Natural killer cell (primary cell): Measurements from ENCODE around the gene ZYG11B. TPM values are rescaled to one million over a fixed set of nuclear protein-coding genes. Genes with fewer than 3 reads are reported as not detected.

Experiments
- ATAC-seq, 3 donors: fragments of 150-1000 bp in 2 of 3; fragments of 200-7000 bp in 1 of 3; cut with Tn5 transposase; 1 replicate in 1 of 3; 2 replicates in 2 of 3; pipeline ENCODE4 v1.10.0; 2021; ENCODE audit warnings: mild to moderate bottlenecking in 2 of 3, moderate library complexity in 2 of 3
- DNase-seq, 2 donors: peaks; one replicate each; pipeline versions ENCODE4 v3.0.0 to v3.0.0-alpha.2; 2013 to 2021; ENCODE audit warnings: mixed read lengths in 1 of 2
- H3K27ac ChIP-seq: one replicate; pipeline ENCODE4 v1.5.1; 2013; ENCODE audit warnings: mild to moderate bottlenecking, low read length
- H3K27me3 ChIP-seq: one replicate; pipeline ENCODE4 v1.6.1; 2013; ENCODE audit warnings: low read length; ENCODE audit not compliant: control insufficient read depth, insufficient read depth
- H3K36me3 ChIP-seq: one replicate; pipeline ENCODE4 v1.6.1; 2013; ENCODE audit warnings: low read length; ENCODE audit not compliant: control insufficient read depth, insufficient read depth
- H3K4me1 ChIP-seq: one replicate; pipeline ENCODE4 v1.6.1; 2013; ENCODE audit warnings: low read length; ENCODE audit not compliant: control insufficient read depth, insufficient read depth
- H3K4me3 ChIP-seq: one replicate; pipeline ENCODE4 v1.5.1; 2013; ENCODE audit warnings: low read length
- H3K9me3 ChIP-seq: one replicate; pipeline ENCODE4 v1.6.1; 2013; ENCODE audit warnings: low read length; ENCODE audit not compliant: control insufficient read depth, insufficient read depth
- H3K27ac Mint-ChIP-seq, 2 donors: one replicate each; pipeline ENCODE4 v1.8.0; 2022; ENCODE audit warnings: mild to moderate bottlenecking in 2 of 2, mixed read lengths in 2 of 2, moderate library complexity in 1 of 2
- H3K27me3 Mint-ChIP-seq, 2 donors: one replicate each; pipeline ENCODE4 v1.8.0; 2022; ENCODE audit warnings: low read depth in 2 of 2, mixed read lengths in 2 of 2
- H3K36me3 Mint-ChIP-seq: one replicate; pipeline ENCODE4 v1.8.0; 2022; ENCODE audit warnings: mixed read lengths
- H3K4me1 Mint-ChIP-seq, 2 donors: one replicate each; pipeline ENCODE4 v1.8.0; 2022; ENCODE audit warnings: mixed read lengths in 2 of 2
- H3K4me3 Mint-ChIP-seq: one replicate; pipeline ENCODE4 v1.8.0; 2022; ENCODE audit warnings: mild to moderate bottlenecking, moderate library complexity, mixed read lengths
- H3K9me3 Mint-ChIP-seq, 2 donors: one replicate each; pipeline ENCODE4 v1.8.0; 2022; ENCODE audit warnings: mixed read lengths in 2 of 2
- WGBS: methylation state at CpG from one replicate; pipeline ENCODE4 v1.1.7; 2013; ENCODE audit warnings: missing lambda C conversion rate; ENCODE audit not compliant: insufficient coverage; 5-methylcytosine and 5-hydroxymethylcytosine counted together
- intact Hi-C: fragments of 100-400 bp; cut with micrococcal nuclease; formaldehyde crosslinking; loops from one replicate; pipeline ENCODE4 v1.14.2; 2022
- total RNA-seq, 4 donors: library from RNA; stranded (reverse); fragments of 120-200 nt in 1 of 4; gene quantifications; one replicate each; pipeline versions ENCODE4 v1.2.3 to v1.2.4, GENCODE V29; 2013 to 2022
- TF ChIP-seq, protein P1 (sequence below): fragments of 200-600 bp; IDR thresholded peaks from one replicate; pipeline ENCODE4 v1.8.0; 2022; ENCODE audit warnings: antibody characterized with exemption

The ZYG11B gene
- total RNA-seq, 3 donors from 2014 or later (not counting 1 experiment from before 2014, with no cell fraction given): 7.4 to 11.8 (median 10.7) TPM

DNA sequence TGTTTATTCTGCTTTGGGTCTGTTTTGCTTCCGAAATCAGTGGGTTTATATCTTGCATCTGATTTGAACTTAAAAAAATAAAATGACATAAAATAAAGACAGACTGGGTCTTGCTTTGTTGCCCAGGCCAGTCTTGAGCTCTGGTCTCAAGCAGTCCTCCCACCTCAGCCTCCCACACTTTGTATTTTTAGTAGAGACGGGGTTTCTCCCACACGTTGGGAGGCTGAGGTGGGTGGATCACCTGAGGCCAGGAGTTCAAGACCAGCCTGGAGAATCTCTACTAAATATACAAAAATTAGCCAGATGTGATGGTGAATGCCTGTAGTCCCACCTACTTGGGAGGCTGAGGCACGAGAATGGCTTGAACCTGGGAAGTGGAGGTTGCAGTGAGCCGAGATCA lies 122.2 kb downstream of the ZYG11B start:
- intact Hi-C loops: loop anchor here (10.0 kb wide), 1 partner anchor 336 kb away; no protein-coding TSS in a partner anchor
- H3K4me1 Mint-ChIP-seq: peaks cover 0 to 4% of the 10 kb centered on the region in 2 donors

GRCh38 chr1:52850951-52851350 lies 124.7 kb downstream of the ZYG11B start:
- 94% methylated on average over 4 of the region's 4 CpGs for WGBS
- H3K27ac ChIP-seq: no peak overlapping the region
- H3K4me1 Mint-ChIP-seq: no peaks in the 10 kb centered on the region
- H3K4me3 ChIP-seq: no peak overlapping the region
- H3K27ac Mint-ChIP-seq: no peak overlapping the region
- intact Hi-C loops: no loop called here
- H3K4me3 Mint-ChIP-seq: no peak overlapping the region
- TF ChIP-seq, protein P1, sequence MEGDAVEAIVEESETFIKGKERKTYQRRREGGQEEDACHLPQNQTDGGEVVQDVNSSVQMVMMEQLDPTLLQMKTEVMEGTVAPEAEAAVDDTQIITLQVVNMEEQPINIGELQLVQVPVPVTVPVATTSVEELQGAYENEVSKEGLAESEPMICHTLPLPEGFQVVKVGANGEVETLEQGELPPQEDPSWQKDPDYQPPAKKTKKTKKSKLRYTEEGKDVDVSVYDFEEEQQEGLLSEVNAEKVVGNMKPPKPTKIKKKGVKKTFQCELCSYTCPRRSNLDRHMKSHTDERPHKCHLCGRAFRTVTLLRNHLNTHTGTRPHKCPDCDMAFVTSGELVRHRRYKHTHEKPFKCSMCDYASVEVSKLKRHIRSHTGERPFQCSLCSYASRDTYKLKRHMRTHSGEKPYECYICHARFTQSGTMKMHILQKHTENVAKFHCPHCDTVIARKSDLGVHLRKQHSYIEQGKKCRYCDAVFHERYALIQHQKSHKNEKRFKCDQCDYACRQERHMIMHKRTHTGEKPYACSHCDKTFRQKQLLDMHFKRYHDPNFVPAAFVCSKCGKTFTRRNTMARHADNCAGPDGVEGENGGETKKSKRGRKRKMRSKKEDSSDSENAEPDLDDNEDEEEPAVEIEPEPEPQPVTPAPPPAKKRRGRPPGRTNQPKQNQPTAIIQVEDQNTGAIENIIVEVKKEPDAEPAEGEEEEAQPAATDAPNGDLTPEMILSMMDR: no peak
- DNase-seq (no peak), ATAC-seq (no peak)
- H3K4me1 ChIP-seq: no peaks in the 10 kb centered on the region
- no peaks in the 10 kb centered on the region for H3K36me3 ChIP-seq
- no peaks in the 10 kb centered on the region for H3K27me3 ChIP-seq
- H3K9me3 Mint-ChIP-seq: no peaks in the 10 kb centered on the region
- H3K36me3 Mint-ChIP-seq: no peaks in the 10 kb centered on the region
- H3K9me3 ChIP-seq: no peaks in the 10 kb centered on the region
- peaks cover 0 to 10% of the 10 kb centered on the region in 2 donors for H3K27me3 Mint-ChIP-seq

More for the DNA sequence above, 122.2 kb downstream of the ZYG11B start:
- Mint-ChIP-seq H3K27me3 (peaks cover 14 to 24% of the 10 kb centered on the region in 2 donors), H3K4me3 (no peak overlapping the region), H3K9me3 (no peaks in the 10 kb centered on the region), H3K27ac (no peak overlapping the region), H3K36me3 (no peaks in the 10 kb centered on the region)
- ATAC-seq: no peak
- H3K9me3 ChIP-seq: no peaks in the 10 kb centered on the region
- H3K27me3 ChIP-seq: peaks cover 8% of the 10 kb centered on the region
- WGBS: 96% methylated on average over 3 of the region's 5 CpGs
- no peaks in the 10 kb centered on the region for H3K36me3 ChIP-seq
- H3K27ac ChIP-seq: no peak overlapping the region
- peaks cover 2% of the 10 kb centered on the region for H3K4me1 ChIP-seq
- TF ChIP-seq, protein P1: no peak
- DNase-seq: no peak
- H3K4me3 ChIP-seq: no peak overlapping the region

DNA sequence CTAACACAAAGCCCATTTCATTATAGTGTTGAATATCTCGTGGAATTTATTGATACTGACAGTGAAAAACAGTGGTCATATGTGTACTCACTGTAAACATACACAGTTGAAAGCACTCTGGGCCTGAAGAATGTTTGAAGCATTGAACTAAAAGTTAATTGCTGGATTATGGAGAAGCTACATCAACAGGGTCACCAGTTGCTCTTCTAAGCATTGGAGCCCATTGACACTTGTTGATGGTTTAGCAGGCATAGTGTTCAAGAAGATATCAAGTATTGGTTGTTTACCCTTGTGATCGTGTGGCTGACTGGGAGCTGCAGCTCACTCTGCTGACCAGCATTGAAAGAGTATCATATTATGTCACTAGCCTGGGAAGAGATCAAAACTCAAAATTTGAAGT lies 126.6 kb downstream of the ZYG11B start:
- WGBS: 100% methylated on average over 1 of the region's 2 CpGs
- H3K4me3 Mint-ChIP-seq: no peak overlapping the region
- intact Hi-C loops: no loop called here
- H3K4me1 Mint-ChIP-seq: no peaks in the 10 kb centered on the region
- H3K36me3 ChIP-seq: no peaks in the 10 kb centered on the region
- no peak overlapping the region for H3K4me3 ChIP-seq
- H3K4me1 ChIP-seq: no peaks in the 10 kb centered on the region
- no peaks in the 10 kb centered on the region for H3K36me3 Mint-ChIP-seq
- peaks cover 0 to 5% of the 10 kb centered on the region in 2 donors for H3K27me3 Mint-ChIP-seq
- no peak overlapping the region for H3K27ac Mint-ChIP-seq
- H3K9me3 ChIP-seq: no peaks in the 10 kb centered on the region
- H3K27me3 ChIP-seq: no peaks in the 10 kb centered on the region
- no peak for ATAC-seq
- TF ChIP-seq, protein P1: no peak
- no peak overlapping the region for H3K27ac ChIP-seq
- DNase-seq: no peak
- no peaks in the 10 kb centered on the region for H3K9me3 Mint-ChIP-seq

DNA sequence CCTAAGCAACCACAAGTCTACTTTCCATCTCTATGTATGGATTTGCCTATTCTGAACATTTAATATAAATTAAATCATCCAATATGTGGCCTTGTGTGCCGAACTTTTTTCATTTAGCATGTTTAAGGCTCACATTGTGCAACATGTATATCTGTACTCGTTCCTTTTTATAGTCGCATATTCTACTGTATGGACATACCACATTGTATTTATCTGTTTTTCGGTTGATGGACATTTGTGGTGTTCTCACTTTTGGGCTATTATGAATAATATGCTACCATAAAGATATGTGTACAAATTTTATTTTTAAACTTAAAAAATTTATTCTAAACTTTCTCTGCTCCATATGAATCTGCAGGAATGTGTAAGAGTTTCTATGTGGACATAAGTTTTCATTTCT lies 129.3 kb downstream of the ZYG11B start:
- no peaks in the 10 kb centered on the region for H3K4me1 ChIP-seq
- Mint-ChIP-seq H3K27ac (no peak overlapping the region), H3K27me3 (peaks cover 0 to 2% of the 10 kb centered on the region in 2 donors), H3K4me1 (no peaks in the 10 kb centered on the region), H3K36me3 (no peaks in the 10 kb centered on the region), H3K9me3 (no peaks in the 10 kb centered on the region), H3K4me3 (no peak overlapping the region)
- H3K27ac ChIP-seq: no peak overlapping the region
- ATAC-seq: no peak
- H3K4me3 ChIP-seq: no peak overlapping the region
- TF ChIP-seq, protein P1: no peak
- intact Hi-C loops: no loop called here
- H3K36me3 ChIP-seq: no peaks in the 10 kb centered on the region
- no peak for DNase-seq
- WGBS: 78% methylated on average over 1 of the region's 4 CpGs
- H3K27me3 ChIP-seq: no peaks in the 10 kb centered on the region
- no peaks in the 10 kb centered on the region for H3K9me3 ChIP-seq
